Measurements from ENCODE around the gene PRDX5. TPM values are rescaled to one million over a fixed set of nuclear protein-coding genes. Genes with fewer than 3 reads are reported as not detected.
A peak's percentile ranks its signal among the peaks of the same experiment; 100 is the strongest.
"Not testable (repeated sequence)": the region's sequence is repeated elsewhere in the genome, so short reads cannot be mapped to it uniquely, and the experiment has no call there.

Gene PRDX5
- total and polyA plus RNA-seq, 2 donors (not counting 1 experiment from before 2014, with no cell fraction given) = 50.4 to 95.5 TPM

DNA sequence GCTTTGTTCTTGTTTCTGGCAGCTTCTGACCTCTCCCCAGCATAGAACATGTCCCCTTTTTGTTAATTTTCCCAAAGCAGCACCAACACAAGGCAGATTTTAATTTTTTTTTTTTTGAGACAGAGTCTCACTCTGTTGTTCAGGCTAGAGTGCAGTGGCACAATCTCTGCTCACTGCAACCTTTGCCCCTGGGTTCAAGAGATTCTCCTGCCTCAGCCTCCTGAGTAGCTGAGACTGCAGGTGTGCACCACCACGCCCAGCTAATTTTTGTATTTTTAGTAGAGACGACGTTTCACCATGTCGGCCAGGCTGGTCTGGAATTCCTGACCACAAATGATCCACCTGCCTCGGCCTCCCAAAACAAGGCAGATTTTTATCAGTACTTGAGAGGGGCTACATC, 10.1 kb upstream of the PRDX5 start:
- POLR2A ChIA-PET = interaction anchor here (0.7 kb wide), 2 partner anchors 30 to 69 kb away, joined by 3 read pairs; no protein-coding TSS in a partner anchor

GRCh38 chr11:64312947-64313346, 5.0 kb upstream of the PRDX5 start:
- peaks cover 0 to 32% of the 10 kb centered on the region in 2 experiments for H3K36me3 ChIP-seq (replicated peaks in 1 of 2; ENCODE audit: control extremely low read depth in 1 of 2, control insufficient read depth in 1 of 2, extremely low read depth in 1 of 2, insufficient read depth in 2 of 2, low read length in 1 of 2)
- 99% methylated on average over 10 of the region's 10 CpGs for WGBS (ENCODE audit: insufficient coverage)
- DNase-seq (no peak), ATAC-seq (ENCODE audit: low read depth) (no peak)
- H3K4me3 ChIP-seq (ENCODE audit: control extremely low read depth in 1 of 5, extremely low read depth in 1 of 5, insufficient read depth in 1 of 5, low read depth in 2 of 5, low read length in 4 of 5) = no peak overlapping the region
- ChIA-PET POLR2A (interaction anchor here (0.5 kb wide), 1 partner anchor 17 kb away, joined by 3 read pairs; no protein-coding TSS in a partner anchor), CTCF (no interaction called here)
- intact Hi-C loops (cut with micrococcal nuclease) = no loop called here
- Mint-ChIP-seq H3K4me1 (peaks cover 18% of the 10 kb centered on the region), H3K4me3 (no peak overlapping the region), H3K9me3 (ENCODE audit: insufficient read depth) (no peaks in the 10 kb centered on the region), H3K27me3 (no peaks in the 10 kb centered on the region), H3K27ac (no peak overlapping the region)
- H3K9me3 ChIP-seq (ENCODE audit: control extremely low read depth in 1 of 3, control insufficient read depth in 2 of 3, insufficient read depth in 1 of 3, low read length in 2 of 3) = no peaks in the 10 kb centered on the region
- H2AFZ ChIP-seq (ENCODE audit: insufficient read depth, low read depth, low read length, poor library complexity, severe bottlenecking) = no peak overlapping the region
- TF ChIP-seq, protein P1, sequence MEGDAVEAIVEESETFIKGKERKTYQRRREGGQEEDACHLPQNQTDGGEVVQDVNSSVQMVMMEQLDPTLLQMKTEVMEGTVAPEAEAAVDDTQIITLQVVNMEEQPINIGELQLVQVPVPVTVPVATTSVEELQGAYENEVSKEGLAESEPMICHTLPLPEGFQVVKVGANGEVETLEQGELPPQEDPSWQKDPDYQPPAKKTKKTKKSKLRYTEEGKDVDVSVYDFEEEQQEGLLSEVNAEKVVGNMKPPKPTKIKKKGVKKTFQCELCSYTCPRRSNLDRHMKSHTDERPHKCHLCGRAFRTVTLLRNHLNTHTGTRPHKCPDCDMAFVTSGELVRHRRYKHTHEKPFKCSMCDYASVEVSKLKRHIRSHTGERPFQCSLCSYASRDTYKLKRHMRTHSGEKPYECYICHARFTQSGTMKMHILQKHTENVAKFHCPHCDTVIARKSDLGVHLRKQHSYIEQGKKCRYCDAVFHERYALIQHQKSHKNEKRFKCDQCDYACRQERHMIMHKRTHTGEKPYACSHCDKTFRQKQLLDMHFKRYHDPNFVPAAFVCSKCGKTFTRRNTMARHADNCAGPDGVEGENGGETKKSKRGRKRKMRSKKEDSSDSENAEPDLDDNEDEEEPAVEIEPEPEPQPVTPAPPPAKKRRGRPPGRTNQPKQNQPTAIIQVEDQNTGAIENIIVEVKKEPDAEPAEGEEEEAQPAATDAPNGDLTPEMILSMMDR (IDR thresholded peaks at IDR 0.05) = no peak
- TF ChIP-seq EZH2 (IDR thresholded peaks at IDR 0.05; ENCODE audit: borderline replicate concordance, insufficient read depth, low read depth, low read length, poor library complexity, severe bottlenecking) = no peak
- H4K20me1 ChIP-seq (ENCODE audit: control insufficient read depth, insufficient read depth, low read length, poor library complexity, severe bottlenecking) = peaks cover 21% of the 10 kb centered on the region
- H3K9ac ChIP-seq (ENCODE audit: low read length) = no peak overlapping the region
- no peak overlapping the region for H3K4me2 ChIP-seq (replicated peaks; ENCODE audit: low read depth, low read length, poor library complexity, severe bottlenecking)
- H3K79me2 ChIP-seq (ENCODE audit: control insufficient read depth, insufficient read depth, low read length) = peaks cover 38% of the 10 kb centered on the region
- no peaks in the 10 kb centered on the region for H3K27me3 ChIP-seq (replicated peaks in 1 of 4; ENCODE audit: control extremely low read depth in 1 of 4, control insufficient read depth in 3 of 4, insufficient read depth in 4 of 4, low read length in 3 of 4)
- H3K27ac ChIP-seq (ENCODE audit: low read length in 2 of 2) = peak overlapping the region in 1 of 2 donors; percentile 6
- H3K4me1 ChIP-seq (ENCODE audit: control insufficient read depth in 2 of 2, insufficient read depth in 2 of 2, low read length in 2 of 2) = peaks cover 0 to 13% of the 10 kb centered on the region in 2 donors

More for the DNA sequence above, 10.1 kb upstream of the PRDX5 start:
- not testable (repeated sequence) for H3K4me3 ChIP-seq (ENCODE audit: control extremely low read depth in 1 of 5, extremely low read depth in 1 of 5, insufficient read depth in 1 of 5, low read depth in 2 of 5, low read length in 4 of 5); H3K4me2 ChIP-seq (replicated peaks; ENCODE audit: low read depth, low read length, poor library complexity, severe bottlenecking); H3K9me3 ChIP-seq (ENCODE audit: control extremely low read depth in 1 of 3, control insufficient read depth in 2 of 3, insufficient read depth in 1 of 3, low read length in 2 of 3); H3K27me3 ChIP-seq (replicated peaks in 1 of 4; ENCODE audit: control extremely low read depth in 1 of 4, control insufficient read depth in 3 of 4, insufficient read depth in 4 of 4, low read length in 3 of 4); H3K9me3 Mint-ChIP-seq (ENCODE audit: insufficient read depth); H3K27me3 Mint-ChIP-seq; H2AFZ ChIP-seq (ENCODE audit: insufficient read depth, low read depth, low read length, poor library complexity, severe bottlenecking); DNase-seq; H3K9ac ChIP-seq (ENCODE audit: low read length); H3K36me3 ChIP-seq (replicated peaks in 1 of 2; ENCODE audit: control extremely low read depth in 1 of 2, control insufficient read depth in 1 of 2, extremely low read depth in 1 of 2, insufficient read depth in 2 of 2, low read length in 1 of 2); ATAC-seq (ENCODE audit: low read depth)
- Mint-ChIP-seq H3K4me1 (peaks cover 19% of the 10 kb centered on the region), H3K27ac (peak overlapping the region; percentile 28), H3K4me3 (peak overlapping the region; percentile 98)
- intact Hi-C loops (cut with micrococcal nuclease) = loop anchor here (10.0 kb wide), 1 partner anchor 473 kb away; the partner anchor contains the start of gene MARK2
- CTCF ChIA-PET = interaction anchor here (0.8 kb wide), 1 partner anchor 35 kb away, joined by 3 read pairs; no protein-coding TSS in a partner anchor
- peaks cover 30% of the 10 kb centered on the region for H4K20me1 ChIP-seq (ENCODE audit: control insufficient read depth, insufficient read depth, low read length, poor library complexity, severe bottlenecking)
- H3K4me1 ChIP-seq (ENCODE audit: control insufficient read depth in 2 of 2, insufficient read depth in 2 of 2, low read length in 2 of 2) = peaks cover 11 to 26% of the 10 kb centered on the region in 2 donors
- peak overlapping the region in 1 of 2 donors; percentile 6 for H3K27ac ChIP-seq (ENCODE audit: low read length in 2 of 2)
- WGBS (ENCODE audit: insufficient coverage) = 93% methylated on average over 5 of the region's 5 CpGs
- peaks cover 49% of the 10 kb centered on the region for H3K79me2 ChIP-seq (ENCODE audit: control insufficient read depth, insufficient read depth, low read length)

Data from B cell (primary cell).